Right lobe of liver (tissue), 6 donors: Measurements from ENCODE around the gene ZMYND8. TPM values are rescaled to one million over a fixed set of nuclear protein-coding genes. Genes with fewer than 3 reads are reported as not detected.

Experiments used
- ATAC-seq, 4 donors: fragments of 200-7000 bp; cut with Tn5 transposase; one replicate each; pipeline ENCODE4 v1.9.1; 2020; ENCODE audit warnings: mild to moderate bottlenecking in 4 of 4, moderate library complexity in 4 of 4
- DNase-seq, 3 donors: peaks; one replicate each; pipeline ENCODE4 v3.0.0-alpha.2; 2020
- H3K27ac ChIP-seq, 3 donors: fragments of 200-600 bp; one replicate each; pipeline ENCODE4 v1.8.0; 2022
- H3K27me3 ChIP-seq, 2 donors: fragments of 200-600 bp; one replicate each; pipeline ENCODE4 v1.8.0; 2022
- H3K36me3 ChIP-seq, 4 donors: fragments of 200-600 bp; sonication (generic) in 1 of 4; one replicate each; pipeline versions ENCODE4 v1.5.1 to v1.8.0; 2017 to 2022; ENCODE audit warnings: control low read depth in 1 of 4
- H3K4me1 ChIP-seq, 4 donors: fragments of 200-600 bp; sonication (generic) in 1 of 4; one replicate each; pipeline versions ENCODE4 v1.5.1 to v1.8.0; 2017 to 2022; ENCODE audit warnings: control low read depth in 1 of 4
- H3K4me3 ChIP-seq, 3 donors: fragments of 200-600 bp; one replicate each; pipeline ENCODE4 v1.8.0; 2022
- H3K9me3 ChIP-seq, 4 donors: fragments of 200-600 bp; sonication (generic) in 1 of 4; one replicate each; pipeline versions ENCODE4 v1.5.1 to v1.8.0; 2017 to 2022; ENCODE audit warnings: control low read depth in 1 of 4
- CTCF ChIP-seq, 4 donors: fragments of 200-600 bp in 3 of 4; fragments of 450-650 bp in 1 of 4; IDR thresholded peaks; one replicate each; pipeline versions ENCODE4 v1.5.1 to v1.8.0; 2016 to 2022; ENCODE audit warnings: antibody characterized with exemption in 4 of 4, mild to moderate bottlenecking in 2 of 4
- POLR2A ChIP-seq: fragments of 450-650 bp; IDR thresholded peaks from one replicate; pipeline ENCODE4 v1.6.1; 2017; ENCODE audit warnings: antibody characterized with exemption, mild to moderate bottlenecking
- WGBS: methylation state at CpG from one replicate; pipeline ENCODE4 v1.1.6; 2018; ENCODE audit warnings: low coverage, low lambda C conversion rate; ENCODE audit not compliant: insufficient coverage; ENCODE audit errors: missing lambda C conversion rate; 5-methylcytosine and 5-hydroxymethylcytosine counted together
- intact Hi-C, 2 donors: fragments of 100-400 bp; cut with DNase I; formaldehyde crosslinking; loops; one replicate each; pipeline versions ENCODE4 v1.11.2 to v1.14.1; 2022
- total RNA-seq, 6 experiments: library from RNA; depleted of rRNA in 2 of 6; stranded (reverse); fragments of >200 nt in 2 of 6; fragmentation: NEBNext Ultra II Directional in 3 of 6; extraction: Animal tissue kit (Norgen Biotek cat#: 25700) in 3 of 6; gene quantifications; one replicate each; pipeline versions ENCODE4 v1.1.0 to v1.2.4, GENCODE V29; 2016 to 2023
- donor health status: DM: no; HTN: yes; CAD: no.
- donor health status: DM: no; HTN: no; CAD: no.
- donor health status: DM: no; HTN: no; CAD: no.
- donor health status: DM: no; HTN: yes; CAD: no.
- donor health status: DM: no; HTN: yes; CAD: no.

The ZMYND8 gene
- total RNA-seq, 6 experiments from 2014 or later: 7.8 to 25.7 (median 13.8) TPM

DNA sequence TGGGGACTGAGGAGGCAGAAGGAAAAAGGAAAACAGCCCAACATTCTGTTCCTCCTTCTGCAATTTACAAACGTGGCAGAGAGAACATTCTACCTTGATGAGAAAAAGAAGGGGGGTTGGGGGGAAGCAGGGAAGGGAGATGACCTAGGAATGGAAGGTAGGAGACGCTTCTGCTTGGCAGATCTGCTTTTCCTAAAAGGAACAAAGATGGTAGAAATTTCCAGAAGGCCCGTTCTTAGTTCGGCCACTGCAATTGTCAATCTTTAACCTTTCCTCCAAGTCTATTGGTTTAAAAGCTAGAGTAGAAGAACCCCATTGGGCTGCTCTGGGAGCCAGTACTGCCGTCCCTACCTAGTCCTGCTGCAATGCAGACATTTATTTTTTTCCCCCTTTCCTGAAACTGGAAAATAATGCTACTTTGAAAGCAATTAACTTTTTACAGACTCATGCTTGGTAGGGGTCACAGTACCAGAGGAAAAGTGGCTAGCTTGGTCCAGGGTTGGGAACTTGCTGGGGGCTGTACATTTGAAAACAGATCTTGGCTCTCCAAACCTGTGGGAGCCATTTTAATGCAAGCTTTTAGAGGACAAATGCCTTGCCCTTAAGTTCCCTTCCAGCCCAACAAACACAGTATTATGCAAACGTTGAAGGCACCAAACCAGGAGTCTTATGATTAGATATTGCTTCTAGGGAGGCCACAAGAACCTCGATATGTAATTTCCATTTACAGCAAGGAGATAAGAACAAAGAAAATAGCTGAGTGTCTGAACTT, 2.6 kb downstream of the ZMYND8 start:
- Histone ChIP-seq H3K4me1 (peaks cover 0 to 95% (median 53%) of the 10 kb centered on the region in 4 donors), H3K9me3 (no peaks in the 10 kb centered on the region), H3K27me3 (no peaks in the 10 kb centered on the region), H3K36me3 (no peaks in the 10 kb centered on the region), H3K27ac (peak overlapping the region; percentile 93 to 98 (median 98)), H3K4me3 (no peak overlapping the region)
- intact Hi-C loops: no loop called here
- TF ChIP-seq POLR2A (no peak), CTCF (IDR thresholded peaks at IDR 0.05) (no peak)
- 30% methylated on average over 6 of the region's 7 CpGs for WGBS
- no peak for ATAC-seq
- DNase-seq: peak in 2 of 3 donors; percentile 5 to 12

- Histone ChIP-seq H3K4me1 (peaks cover 0 to 95% (median 47%) of the 10 kb centered on the region in 4 donors), H3K9me3 (no peaks in the 10 kb centered on the region), H3K4me3 (no peak overlapping the region), H3K27ac (peak overlapping the region; percentile 93 to 98 (median 98)), H3K27me3 (no peaks in the 10 kb centered on the region), H3K36me3 (no peaks in the 10 kb centered on the region)
- DNase-seq (no peak), ATAC-seq (no peak)
- intact Hi-C loops: no loop called here
- no peak for TF ChIP-seq POLR2A
- no peak for TF ChIP-seq CTCF (IDR thresholded peaks at IDR 0.05)
- 76% methylated on average over 3 of the region's 3 CpGs for WGBS
Observed at GRCh38 chr20:47353239-47353691, 3.2 kb downstream of the ZMYND8 start.

DNA sequence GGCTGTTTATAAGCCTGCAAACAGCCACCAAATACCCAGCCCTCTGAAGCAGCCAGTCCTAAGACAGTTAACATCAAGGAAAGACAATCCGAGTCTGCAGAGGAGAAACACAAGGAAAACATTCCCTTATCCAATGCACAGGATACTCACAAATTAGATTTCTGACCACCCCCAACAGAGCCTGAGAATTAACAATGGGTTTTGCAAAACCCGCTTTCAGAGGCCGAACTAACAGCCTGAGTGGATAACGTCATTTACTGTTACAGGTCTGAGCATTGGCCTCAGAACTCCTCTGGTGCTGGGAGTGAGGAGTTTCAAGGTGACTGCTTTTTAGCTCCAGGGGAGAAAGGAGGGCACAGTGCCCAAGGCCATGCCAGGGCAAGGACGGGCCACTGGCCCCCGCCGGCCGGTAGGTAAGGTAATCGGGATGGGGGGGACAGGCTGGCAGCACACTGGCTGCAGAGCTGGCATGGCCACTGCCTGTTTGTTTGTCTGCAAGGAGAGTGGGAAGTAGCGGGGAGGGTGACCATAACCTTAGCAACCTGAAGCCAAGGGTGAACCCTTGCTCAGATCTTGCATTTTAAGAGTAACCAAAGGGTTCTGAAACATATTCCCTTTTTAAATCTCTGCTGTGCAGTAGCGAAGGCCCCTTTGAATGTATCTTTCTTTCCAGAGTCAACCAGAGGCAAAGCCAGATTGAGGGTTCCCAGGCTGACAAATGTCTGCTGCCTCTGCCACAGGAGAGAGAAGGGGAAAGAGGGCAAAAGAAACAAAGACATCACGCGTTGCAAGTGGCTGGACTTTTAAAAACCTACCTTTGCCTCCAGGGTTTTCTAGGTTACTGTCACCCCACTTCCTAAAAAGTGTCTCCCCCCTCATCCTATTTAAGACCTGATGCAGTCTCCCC, 3.9 kb downstream of the ZMYND8 start:
- Histone ChIP-seq H3K9me3 (no peaks in the 10 kb centered on the region), H3K36me3 (no peaks in the 10 kb centered on the region), H3K4me3 (peak overlapping the region; percentile 1 to 31 (median 12)), H3K4me1 (peaks cover 0 to 95% (median 46%) of the 10 kb centered on the region in 4 donors), H3K27ac (peak overlapping the region; percentile 93 to 98 (median 98)), H3K27me3 (no peaks in the 10 kb centered on the region)
- DNase-seq (peak; percentile 76 to 85 (median 81)), ATAC-seq (peak; percentile 48 to 70 (median 54))
- intact Hi-C loops: no loop called here
- peak; percentile 55 for TF ChIP-seq POLR2A
- TF ChIP-seq CTCF (IDR thresholded peaks at IDR 0.05): no peak
- 21% methylated on average over 6 of the region's 13 CpGs for WGBS

DNA sequence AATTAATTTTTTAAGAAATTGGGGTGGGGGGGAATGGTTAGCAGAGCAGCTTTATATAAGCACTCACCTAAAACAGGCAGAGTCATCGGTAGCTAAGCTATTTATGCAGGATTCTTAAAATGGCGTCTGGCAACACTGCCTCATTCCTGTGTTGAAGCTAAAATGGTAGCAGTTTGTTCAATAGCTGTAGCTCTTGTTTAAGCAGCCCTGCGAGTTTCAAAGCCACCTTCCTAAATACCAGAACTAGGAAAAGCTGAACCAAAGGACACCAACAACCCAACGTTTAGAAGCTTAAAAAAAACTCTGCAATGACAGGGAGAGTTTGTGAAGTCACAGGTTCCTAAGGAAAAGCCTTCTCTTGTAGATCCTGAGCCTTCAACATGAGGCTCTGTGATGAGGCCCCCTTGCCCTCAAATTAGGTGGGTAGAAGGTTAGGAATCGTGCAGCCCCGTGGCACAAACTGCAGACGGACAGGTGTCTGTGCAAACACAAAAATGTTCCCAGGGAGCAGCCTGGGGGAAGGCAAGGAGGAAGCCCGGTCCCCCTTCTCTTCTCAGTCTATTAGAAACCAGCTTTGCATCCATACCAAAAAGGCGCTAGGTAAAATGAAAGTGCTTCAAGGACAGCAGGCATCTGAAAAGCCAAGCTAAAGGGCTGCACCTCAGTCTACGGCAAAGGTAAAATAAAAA, 4.7 kb downstream of the ZMYND8 start:
- H3K27me3 ChIP-seq: no peaks in the 10 kb centered on the region
- H3K9me3 ChIP-seq: no peaks in the 10 kb centered on the region
- peak in 2 of 4 donors; percentile 1 for ATAC-seq
- WGBS: 31% methylated on average over 10 of the region's 10 CpGs
- TF ChIP-seq CTCF (IDR thresholded peaks at IDR 0.05): no peak
- TF ChIP-seq POLR2A: no peak
- H3K4me1 ChIP-seq: peaks cover 0 to 87% (median 40%) of the 10 kb centered on the region in 4 donors
- peak overlapping the region; percentile 1 to 31 (median 12) for H3K4me3 ChIP-seq
- H3K36me3 ChIP-seq: no peaks in the 10 kb centered on the region
- intact Hi-C loops: no loop called here
- peak overlapping the region; percentile 93 to 98 (median 98) for H3K27ac ChIP-seq
- DNase-seq: peak in 2 of 3 donors; percentile 15 to 30
